Upper lobe of left lung (tissue), 6 donors: ENCODE measurements around the gene ZNF234. TPM values are rescaled to one million over a fixed set of nuclear protein-coding genes. Genes with fewer than 3 reads are reported as not detected.

ENCODE experiments used
- ATAC-seq, 2 donors: fragments of 200-7000 bp; cut with Tn5 transposase; one replicate each; pipeline ENCODE4 v1.9.1; 2022; ENCODE audit warnings: mild to moderate bottlenecking in 2 of 2, moderate library complexity in 2 of 2; ENCODE audit not compliant: low FRiP score in 2 of 2
- DNase-seq, 2 donors: peaks; one replicate each; pipeline ENCODE4 v3.0.0-alpha.2; 2019 to 2020
- H3K27ac ChIP-seq, 4 donors: fragments of 200-600 bp; sonication (generic); one replicate each; pipeline ENCODE4 v1.5.1; 2016 to 2019
- H3K27me3 ChIP-seq, 4 donors: fragments of 200-600 bp; sonication (generic); one replicate each; pipeline ENCODE4 v1.5.1; 2017 to 2019
- H3K36me3 ChIP-seq, 4 donors: fragments of 200-600 bp; sonication (generic); one replicate each; pipeline ENCODE4 v1.5.1; 2016 to 2019
- H3K4me1 ChIP-seq, 4 donors: fragments of 200-600 bp; sonication (generic); one replicate each; pipeline ENCODE4 v1.5.1; 2018 to 2019
- H3K4me3 ChIP-seq, 4 donors: fragments of 200-600 bp; sonication (generic); one replicate each; pipeline ENCODE4 v1.5.1; 2017 to 2019; ENCODE audit warnings: mild to moderate bottlenecking in 2 of 4, moderate library complexity in 1 of 4
- H3K9me3 ChIP-seq, 4 donors: fragments of 200-600 bp; sonication (generic); one replicate each; pipeline ENCODE4 v1.5.1; 2018 to 2019
- EP300 ChIP-seq, 4 donors: sonication (generic); formaldehyde crosslinking; IDR thresholded peaks; one replicate each; pipeline ENCODE4 v1.5.1; 2017; ENCODE audit warnings: antibody characterized with exemption in 4 of 4, control low read depth in 2 of 4
- POLR2A ChIP-seq, 4 donors: fragments of 450-650 bp; IDR thresholded peaks; one replicate each; pipeline ENCODE4 v1.5.1; 2016 to 2017; ENCODE audit warnings: antibody characterized with exemption in 4 of 4, mild to moderate bottlenecking in 2 of 4
- POLR2AphosphoS5 ChIP-seq, 2 donors: sonication (generic); formaldehyde crosslinking; IDR thresholded peaks; one replicate each; pipeline ENCODE4 v1.5.1; 2017; ENCODE audit warnings: antibody characterized with exemption in 2 of 2
- WGBS, 2 donors: methylation state at CpG; one replicate each; pipeline ENCODE4 v1.1.5; 2017 to 2018; 5-methylcytosine and 5-hydroxymethylcytosine counted together
- total RNA-seq, 6 donors: library from RNA; depleted of rRNA in 4 of 6; stranded (reverse); fragments of >200 nt in 4 of 6; gene quantifications; one replicate each; pipeline versions ENCODE4 v1.1.0 to v1.2.1, GENCODE V29; 2016 to 2021
- TF ChIP-seq, protein P1 (sequence below), 6 experiments: fragments of 450-650 bp in 4 of 6; fragments of 200-600 bp in 2 of 6; sonication (generic) in 2 of 6; IDR thresholded peaks; one replicate each; pipeline ENCODE4 v1.5.1; 2016 to 2019; ENCODE audit warnings: antibody characterized with exemption in 6 of 6
- donor health status: DM: no; HTN: no; CAD: no; lungs with moderate emphysema.
- donor health status: DM: no; HTN: yes; CAD: no; lungs with severe emphysema.

ZNF234 gene
- total RNA-seq = 10 to 100 TPM in 3 of 6 donors, 1 to 10 TPM in 3; 4.9 to 25.1 (median 9.5) TPM

DNA sequence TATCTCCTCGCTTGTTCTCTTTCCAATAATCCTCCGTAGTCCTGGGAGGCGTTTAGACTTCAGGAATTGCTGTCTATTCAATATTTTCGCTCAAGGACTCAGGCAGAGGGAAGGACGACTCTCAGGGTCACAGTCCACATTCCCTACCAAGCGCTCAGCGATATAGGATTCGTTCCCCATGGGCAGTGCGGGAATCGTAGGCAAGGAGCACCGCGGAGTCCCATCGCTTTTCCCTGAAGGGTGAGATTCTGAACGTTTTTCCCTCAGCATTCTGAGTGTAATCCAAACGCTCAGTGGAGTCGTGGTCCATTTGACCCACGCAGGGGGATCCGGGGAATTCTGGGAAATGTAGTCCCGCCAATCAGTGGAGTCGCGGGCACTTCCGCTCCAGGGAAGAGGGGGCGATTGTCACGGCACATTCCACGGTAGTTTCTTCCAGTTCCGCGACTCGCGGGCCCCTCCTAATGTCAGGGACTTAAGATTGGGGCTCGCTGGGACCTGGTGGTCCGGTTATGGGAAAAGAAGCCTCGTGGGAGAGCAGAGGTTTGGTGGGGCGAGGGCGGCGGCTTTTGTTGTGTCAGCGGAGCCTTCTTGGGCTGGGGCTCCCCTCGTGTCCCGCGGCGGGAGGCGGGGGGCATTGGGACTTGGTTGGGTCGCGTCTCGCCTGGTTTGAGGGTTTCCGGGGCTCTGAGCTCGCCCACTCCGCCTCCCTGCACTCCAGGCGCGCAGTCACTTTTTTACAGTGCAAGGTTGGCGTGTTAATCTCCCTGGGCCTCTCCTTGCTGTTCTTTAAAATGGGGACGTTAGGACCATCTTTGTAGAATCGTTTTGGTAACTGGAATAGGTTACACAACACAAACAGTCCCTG lies at the start of gene ZNF234:
TSS of gene ZNF234 (plus strand) at position 364 of the 868 bp plus-strand sequence. CDS start 3,079 bp downstream, outside the sequence.
- DNase-seq (peak; percentile 84 to 85), ATAC-seq (peak; percentile 94 to 99)

DNA sequence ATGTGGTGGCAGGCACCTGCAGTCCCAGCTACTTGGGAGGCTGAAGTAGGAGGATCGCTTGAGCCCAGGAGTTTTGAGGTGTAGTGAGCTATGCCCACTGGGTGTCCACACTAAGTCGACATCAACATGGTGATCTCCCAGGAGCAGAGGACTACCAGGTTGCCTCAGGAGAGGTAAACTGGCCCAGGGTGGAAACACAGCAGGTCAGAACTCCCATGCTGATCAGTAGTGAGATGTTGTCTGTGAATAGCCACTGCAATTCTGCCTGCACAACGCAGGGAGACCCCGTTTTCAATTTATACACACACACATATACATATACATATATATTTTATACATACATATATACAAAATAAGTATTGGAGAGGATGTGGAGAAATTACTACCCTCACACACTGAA lies 49.2 kb upstream of the ZNF234 start:
- ATAC-seq = no peak
- WGBS, 2 donors = 71 to 73% methylated on average over 4 of the region's 4 CpGs
- no peaks in the 10 kb centered on the region for H3K9me3 ChIP-seq
- H3K4me3 ChIP-seq = no peak overlapping the region
- no peak overlapping the region for H3K27ac ChIP-seq
- H3K36me3 ChIP-seq = peaks cover 0 to 14% (median 2%) of the 10 kb centered on the region in 4 donors
- H3K4me1 ChIP-seq = peaks cover 6 to 15% (median 9%) of the 10 kb centered on the region in 4 donors
- TF ChIP-seq, protein P1, sequence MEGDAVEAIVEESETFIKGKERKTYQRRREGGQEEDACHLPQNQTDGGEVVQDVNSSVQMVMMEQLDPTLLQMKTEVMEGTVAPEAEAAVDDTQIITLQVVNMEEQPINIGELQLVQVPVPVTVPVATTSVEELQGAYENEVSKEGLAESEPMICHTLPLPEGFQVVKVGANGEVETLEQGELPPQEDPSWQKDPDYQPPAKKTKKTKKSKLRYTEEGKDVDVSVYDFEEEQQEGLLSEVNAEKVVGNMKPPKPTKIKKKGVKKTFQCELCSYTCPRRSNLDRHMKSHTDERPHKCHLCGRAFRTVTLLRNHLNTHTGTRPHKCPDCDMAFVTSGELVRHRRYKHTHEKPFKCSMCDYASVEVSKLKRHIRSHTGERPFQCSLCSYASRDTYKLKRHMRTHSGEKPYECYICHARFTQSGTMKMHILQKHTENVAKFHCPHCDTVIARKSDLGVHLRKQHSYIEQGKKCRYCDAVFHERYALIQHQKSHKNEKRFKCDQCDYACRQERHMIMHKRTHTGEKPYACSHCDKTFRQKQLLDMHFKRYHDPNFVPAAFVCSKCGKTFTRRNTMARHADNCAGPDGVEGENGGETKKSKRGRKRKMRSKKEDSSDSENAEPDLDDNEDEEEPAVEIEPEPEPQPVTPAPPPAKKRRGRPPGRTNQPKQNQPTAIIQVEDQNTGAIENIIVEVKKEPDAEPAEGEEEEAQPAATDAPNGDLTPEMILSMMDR (IDR thresholded peaks at IDR 0.05) = no peak
- TF ChIP-seq POLR2AphosphoS5 (IDR thresholded peaks at IDR 0.05) (no peak), EP300 (IDR thresholded peaks at IDR 0.05) (no peak), POLR2A (IDR thresholded peaks at IDR 0.05) (no peak)
- H3K27me3 ChIP-seq = no peaks in the 10 kb centered on the region
- no peak for DNase-seq

More for the DNA sequence above, at the start of gene ZNF234:
- TF ChIP-seq, protein P1 (IDR thresholded peaks at IDR 0.05) = no peak
- TF ChIP-seq POLR2AphosphoS5 (IDR thresholded peaks at IDR 0.05) (peak; percentile 60 to 75), EP300 (IDR thresholded peaks at IDR 0.05) (peak in 1 of 4 donors; percentile 2), POLR2A (IDR thresholded peaks at IDR 0.05) (peak in 1 of 4 donors; percentile 54)
- no peaks in the 10 kb centered on the region for H3K27me3 ChIP-seq
- H3K4me3 ChIP-seq = peak within 1 kb of the TSS; percentile 69 to 99 (median 82)
- peaks cover 5 to 26% (median 17%) of the 10 kb centered on the region in 4 donors for H3K4me1 ChIP-seq
- 3% methylated on average over 18 to 45 of the region's 52 CpGs for WGBS, 2 donors
- H3K27ac ChIP-seq = peak within 1 kb of the TSS; percentile 48 to 82 (median 78)
- H3K36me3 ChIP-seq = peaks cover 2 to 23% (median 9%) of the 10 kb centered on the region in 4 donors
- H3K9me3 ChIP-seq = no peaks in the 10 kb centered on the region

DNA sequence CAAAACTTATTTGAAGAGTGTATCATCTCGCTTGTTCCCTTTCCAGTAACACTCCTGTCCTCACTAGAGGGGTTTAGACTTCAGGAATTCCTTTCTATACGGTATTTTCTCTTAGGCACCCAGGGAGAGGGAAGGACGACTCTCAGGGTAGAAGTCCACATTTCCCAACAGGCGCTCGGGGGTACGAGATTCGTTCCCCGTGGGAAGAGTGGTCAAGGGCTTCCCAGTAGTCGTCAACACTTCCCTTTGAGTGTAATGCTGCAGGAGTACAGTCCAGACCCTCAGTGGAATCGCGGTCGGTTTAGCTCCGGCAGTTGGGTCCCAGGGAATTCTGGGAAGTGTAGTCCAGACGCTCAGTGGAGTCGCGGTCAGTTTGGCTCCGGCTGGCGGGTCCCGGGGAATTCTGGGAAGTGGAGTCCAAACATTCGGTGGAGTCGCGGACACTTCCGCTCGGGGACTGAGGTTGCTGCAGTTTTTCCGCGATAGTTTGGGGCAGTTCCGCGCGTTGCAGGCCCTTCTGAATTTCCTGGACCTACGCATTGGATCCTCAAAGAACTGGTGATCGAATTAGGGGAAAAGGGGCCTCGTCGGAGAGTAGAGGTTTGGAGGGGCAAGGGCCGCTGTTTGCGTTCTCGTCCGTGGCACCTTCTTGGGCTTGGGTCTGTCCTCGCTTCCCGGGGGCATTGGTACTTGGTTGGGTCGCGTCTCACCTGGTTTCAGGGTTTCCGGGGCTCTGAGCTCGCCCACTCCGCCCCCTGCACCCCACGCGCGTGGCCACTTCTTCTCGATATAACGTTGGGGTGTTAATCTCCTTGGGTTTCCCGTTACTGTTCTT lies 47.2 kb upstream of the ZNF234 start, which contains the start of gene ZNF224:
TSS of gene ZNF224 (plus strand) at position 431 of the 835 bp plus-strand sequence. CDS start 3,513 bp downstream, outside the sequence.
- peak; percentile 97 to 100 for ATAC-seq
- WGBS, 2 donors = 0% methylated on average over 13 to 50 of the region's 50 CpGs
- Histone ChIP-seq H3K27ac (peak within 1 kb of the TSS; percentile 31 to 87 (median 74)), H3K4me3 (peak within 1 kb of the TSS; percentile 61 to 89 (median 87)), H3K27me3 (no peaks in the 10 kb centered on the region), H3K36me3 (peaks cover 6 to 28% (median 18%) of the 10 kb centered on the region in 4 donors), H3K4me1 (peaks cover 6 to 15% (median 9%) of the 10 kb centered on the region in 4 donors), H3K9me3 (peaks cover 0 to 4% (median 0%) of the 10 kb centered on the region in 4 donors)
- peak; percentile 84 to 94 for DNase-seq
- TF ChIP-seq, protein P1 (IDR thresholded peaks at IDR 0.05) = no peak
- TF ChIP-seq POLR2AphosphoS5 (IDR thresholded peaks at IDR 0.05) (peak; percentile 59 to 82), POLR2A (IDR thresholded peaks at IDR 0.05) (peak in 2 of 4 donors; percentile 30 to 56), EP300 (IDR thresholded peaks at IDR 0.05) (no peak)

DNA sequence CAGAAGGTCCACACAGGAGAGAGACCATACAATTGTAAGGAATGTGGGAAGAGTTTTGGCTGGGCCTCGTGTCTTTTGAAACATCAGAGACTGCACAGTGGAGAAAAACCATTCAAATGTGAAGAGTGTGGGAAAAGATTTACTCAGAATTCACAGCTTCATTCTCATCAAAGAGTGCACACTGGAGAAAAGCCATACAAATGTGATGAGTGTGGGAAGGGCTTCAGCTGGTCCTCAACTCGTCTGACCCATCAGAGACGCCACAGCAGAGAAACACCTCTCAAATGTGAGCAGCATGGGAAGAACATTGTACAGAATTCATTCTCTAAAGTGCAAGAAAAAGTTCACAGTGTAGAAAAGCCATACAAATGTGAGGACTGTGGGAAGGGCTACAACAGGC lies 33.6 kb upstream of the ZNF234 start:
- 87 to 94% methylated on average over 3 of the region's 3 CpGs for WGBS, 2 donors
- peaks cover 23 to 54% (median 36%) of the 10 kb centered on the region in 4 donors for H3K36me3 ChIP-seq
- no peak overlapping the region for H3K27ac ChIP-seq
- no peak for DNase-seq
- no peak for TF ChIP-seq POLR2AphosphoS5 (IDR thresholded peaks at IDR 0.05)
- TF ChIP-seq EP300 (IDR thresholded peaks at IDR 0.05) = no peak
- TF ChIP-seq, protein P1 (IDR thresholded peaks at IDR 0.05) = no peak
- TF ChIP-seq POLR2A (IDR thresholded peaks at IDR 0.05) = no peak
- H3K9me3 ChIP-seq = peaks cover 49 to 84% (median 82%) of the 10 kb centered on the region in 4 donors
- ATAC-seq = no peak
- no peaks in the 10 kb centered on the region for H3K27me3 ChIP-seq
- no peak overlapping the region for H3K4me3 ChIP-seq
- H3K4me1 ChIP-seq = peaks cover 8 to 11% (median 10%) of the 10 kb centered on the region in 4 donors
